Islet precursor cell (in vitro differentiated cells): ENCODE measurements around the gene NKAIN1.
"Not testable (repeated sequence)": the region's sequence is repeated elsewhere in the genome, so short reads cannot be mapped to it uniquely, and the experiment has no call there.

Experiments used
- DNase-seq: peaks from one replicate; pipeline ENCODE4 v3.0.0-alpha.2; 2018

NKAIN1 gene

GRCh38 chr1:31151402-31151801 lies 88.3 kb downstream of the NKAIN1 start:
- DNase-seq, result no peak

- no peak for DNase-seq
Observed at GRCh38 chr1:31148409-31148808, 91.3 kb downstream of the NKAIN1 start.

- no peak for DNase-seq
Observed at GRCh38 chr1:31145648-31146047, 94.0 kb downstream of the NKAIN1 start.

- DNase-seq, result no peak
Observed at GRCh38 chr1:31144442-31144841, 95.2 kb downstream of the NKAIN1 start.

GRCh38 chr1:31143455-31143854 lies 96.2 kb downstream of the NKAIN1 start:
- DNase-seq, result no peak

GRCh38 chr1:31142406-31142805 lies 97.3 kb downstream of the NKAIN1 start:
- no peak for DNase-seq

GRCh38 chr1:31140299-31140698 lies 99.4 kb downstream of the NKAIN1 start:
- DNase-seq, result no peak

GRCh38 chr1:31138797-31139521 lies 100.7 kb downstream of the NKAIN1 start:
- DNase-seq, result peak; percentile 70

- not testable (repeated sequence) for DNase-seq
Observed at GRCh38 chr1:31137873-31138272, 101.8 kb downstream of the NKAIN1 start.

- no peak for DNase-seq
Observed at GRCh38 chr1:31135973-31136600, 103.6 kb downstream of the NKAIN1 start.

GRCh38 chr1:31133368-31133767 lies 106.3 kb downstream of the NKAIN1 start:
- DNase-seq, result peak; percentile 72
